Measurements from ENCODE around the gene MEOX2. TPM values are rescaled to one million over a fixed set of nuclear protein-coding genes. Genes with fewer than 3 reads are reported as not detected.

Gene MEOX2
- total RNA-seq, 1 experiment from 2014 or later, result 0.22 TPM

DNA sequence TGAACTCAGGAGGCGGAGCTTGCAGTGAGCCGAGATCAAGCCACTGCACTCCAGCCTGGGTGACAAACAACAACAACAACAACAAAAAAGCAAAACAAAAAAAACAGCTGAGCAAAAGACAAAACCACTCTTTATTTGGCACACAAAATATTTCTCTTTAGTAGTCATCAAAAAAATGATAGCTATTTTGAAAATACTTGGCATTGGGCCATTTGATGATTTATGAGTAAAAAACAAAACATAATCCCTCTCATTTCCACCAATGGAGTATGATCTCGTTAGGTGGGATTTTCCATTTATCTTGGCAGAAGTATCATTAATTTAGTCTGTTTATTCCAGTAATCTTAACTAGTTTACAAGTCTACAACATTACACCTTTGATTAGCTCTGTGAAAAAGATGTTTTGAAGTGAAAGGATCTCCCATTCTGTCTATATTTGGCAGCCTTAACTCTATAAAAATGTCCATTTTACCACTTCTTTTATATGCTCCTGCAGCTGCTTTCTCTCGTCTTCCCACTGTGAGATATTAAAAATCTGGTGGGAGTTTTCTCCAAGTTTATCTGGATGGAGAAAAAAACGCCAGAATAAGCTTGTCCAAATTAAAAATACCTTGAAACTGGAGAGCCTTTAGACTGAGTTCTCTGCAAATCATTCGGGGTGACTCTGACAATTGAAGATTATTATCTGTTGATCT is 65.8 kb downstream of the MEOX2 start:
- no peak overlapping the region for H3K4me2 ChIP-seq
- DNase-seq, result no peak
- H3K27me3 ChIP-seq (ENCODE audit: insufficient read depth, low read depth), result no peaks in the 10 kb centered on the region
- ChIA-PET CTCF (no interaction called here), POLR2A (ENCODE audit: unreplicated experiment) (interaction anchor here (0.7 kb wide), 2 partner anchors 11 to 509 kb away, joined by 3 to 4 read pairs; no protein-coding TSS in a partner anchor)
- no peaks in the 10 kb centered on the region for H3K9me3 ChIP-seq (ENCODE audit: insufficient read depth, low read depth)
- no TSS peak for BruUV-seq (replicated peaks)
- H3K4me3 ChIP-seq, result no peak overlapping the region
- H3K27ac ChIP-seq, result no peak overlapping the region
- no peaks in the 10 kb centered on the region for H3K9me2 ChIP-seq (ENCODE audit: insufficient read depth)
- H3K79me2 ChIP-seq (ENCODE audit: low read depth), result no peaks in the 10 kb centered on the region
- H2AFZ ChIP-seq, result no peak overlapping the region
- H4K20me1 ChIP-seq (ENCODE audit: insufficient read depth), result no peaks in the 10 kb centered on the region
- TF ChIP-seq EZH2 (IDR thresholded peaks at IDR 0.05; ENCODE audit: low read depth), result no peak
- TF ChIP-seq, protein P1, sequence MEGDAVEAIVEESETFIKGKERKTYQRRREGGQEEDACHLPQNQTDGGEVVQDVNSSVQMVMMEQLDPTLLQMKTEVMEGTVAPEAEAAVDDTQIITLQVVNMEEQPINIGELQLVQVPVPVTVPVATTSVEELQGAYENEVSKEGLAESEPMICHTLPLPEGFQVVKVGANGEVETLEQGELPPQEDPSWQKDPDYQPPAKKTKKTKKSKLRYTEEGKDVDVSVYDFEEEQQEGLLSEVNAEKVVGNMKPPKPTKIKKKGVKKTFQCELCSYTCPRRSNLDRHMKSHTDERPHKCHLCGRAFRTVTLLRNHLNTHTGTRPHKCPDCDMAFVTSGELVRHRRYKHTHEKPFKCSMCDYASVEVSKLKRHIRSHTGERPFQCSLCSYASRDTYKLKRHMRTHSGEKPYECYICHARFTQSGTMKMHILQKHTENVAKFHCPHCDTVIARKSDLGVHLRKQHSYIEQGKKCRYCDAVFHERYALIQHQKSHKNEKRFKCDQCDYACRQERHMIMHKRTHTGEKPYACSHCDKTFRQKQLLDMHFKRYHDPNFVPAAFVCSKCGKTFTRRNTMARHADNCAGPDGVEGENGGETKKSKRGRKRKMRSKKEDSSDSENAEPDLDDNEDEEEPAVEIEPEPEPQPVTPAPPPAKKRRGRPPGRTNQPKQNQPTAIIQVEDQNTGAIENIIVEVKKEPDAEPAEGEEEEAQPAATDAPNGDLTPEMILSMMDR (conservative IDR thresholded peaks at IDR 0.05), result no peak
- H3F3A ChIP-seq (ENCODE audit: insufficient read depth, low read depth), result no peaks in the 10 kb centered on the region
- H3K4me1 ChIP-seq (replicated peaks; ENCODE audit: insufficient read depth), result no peaks in the 10 kb centered on the region
- H3K36me3 ChIP-seq (ENCODE audit: low read depth), result no peaks in the 10 kb centered on the region
- intact Hi-C loops (cut with micrococcal nuclease; ENCODE audit: unreplicated experiment), result no loop called here

DNA sequence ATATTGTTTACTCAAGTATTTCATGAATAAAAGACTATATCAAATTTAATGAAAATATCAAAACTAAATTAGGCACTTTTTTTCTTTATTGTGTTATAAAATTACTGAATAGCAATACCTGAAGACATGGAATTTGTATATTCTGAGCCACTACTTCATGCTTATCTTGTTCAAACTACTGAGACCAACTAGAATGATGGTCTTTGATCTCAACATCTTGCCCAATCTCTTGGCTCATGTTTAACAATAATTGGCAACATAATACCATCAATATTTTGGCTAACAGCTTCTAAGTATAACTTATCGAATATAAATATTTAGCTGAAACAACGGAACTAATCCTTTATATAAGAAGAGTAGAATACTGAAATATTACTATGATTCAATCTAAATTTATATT is 68.2 kb downstream of the MEOX2 start:
- CTCF ChIA-PET, result no interaction called here
- POLR2A ChIA-PET (ENCODE audit: unreplicated experiment), result no interaction called here
- Histone ChIP-seq H4K20me1 (ENCODE audit: insufficient read depth) (no peaks in the 10 kb centered on the region), H3K4me2 (no peak overlapping the region), H3K4me3 (no peak overlapping the region), H3K36me3 (ENCODE audit: low read depth) (no peaks in the 10 kb centered on the region), H3K27me3 (ENCODE audit: insufficient read depth, low read depth) (no peaks in the 10 kb centered on the region), H3K27ac (no peak overlapping the region), H3F3A (ENCODE audit: insufficient read depth, low read depth) (no peaks in the 10 kb centered on the region), H2AFZ (no peak overlapping the region), H3K4me1 (replicated peaks; ENCODE audit: insufficient read depth) (no peaks in the 10 kb centered on the region), H3K9me2 (ENCODE audit: insufficient read depth) (no peaks in the 10 kb centered on the region), H3K9me3 (ENCODE audit: insufficient read depth, low read depth) (no peaks in the 10 kb centered on the region), H3K79me2 (ENCODE audit: low read depth) (no peaks in the 10 kb centered on the region)
- no peak for DNase-seq
- no TSS peak for BruUV-seq (replicated peaks)
- TF ChIP-seq EZH2 (IDR thresholded peaks at IDR 0.05; ENCODE audit: low read depth), result no peak
- TF ChIP-seq, protein P1 (conservative IDR thresholded peaks at IDR 0.05), result no peak
- intact Hi-C loops (cut with micrococcal nuclease; ENCODE audit: unreplicated experiment), result no loop called here

DNA sequence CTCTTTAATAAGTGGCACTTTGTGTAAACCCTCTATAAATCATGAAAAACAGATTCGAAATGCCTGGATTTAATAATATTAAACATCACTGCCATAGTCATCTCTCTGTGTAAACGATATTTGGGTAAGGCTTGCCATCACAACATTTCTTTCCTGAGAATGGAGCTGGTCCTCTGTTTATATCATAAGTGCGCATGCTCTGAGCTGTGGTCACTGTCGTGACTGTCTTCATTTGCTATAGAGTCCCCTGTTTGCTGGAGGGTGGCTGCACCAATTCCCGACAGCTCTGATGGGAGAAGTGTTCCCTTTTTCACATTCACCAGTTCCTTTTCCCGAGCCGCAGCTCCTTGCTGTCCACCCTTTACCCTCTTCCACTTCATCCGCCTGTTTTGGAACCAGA is 74.3 kb downstream of the MEOX2 start:
- no peak for DNase-seq
- Histone ChIP-seq H3K36me3 (ENCODE audit: low read depth) (no peaks in the 10 kb centered on the region), H3K27me3 (ENCODE audit: insufficient read depth, low read depth) (no peaks in the 10 kb centered on the region), H3K9me2 (ENCODE audit: insufficient read depth) (no peaks in the 10 kb centered on the region), H2AFZ (no peak overlapping the region), H3F3A (ENCODE audit: insufficient read depth, low read depth) (no peaks in the 10 kb centered on the region), H3K4me3 (no peak overlapping the region), H3K4me1 (replicated peaks; ENCODE audit: insufficient read depth) (no peaks in the 10 kb centered on the region), H3K79me2 (ENCODE audit: low read depth) (no peaks in the 10 kb centered on the region), H4K20me1 (ENCODE audit: insufficient read depth) (no peaks in the 10 kb centered on the region), H3K4me2 (no peak overlapping the region), H3K9me3 (ENCODE audit: insufficient read depth, low read depth) (no peaks in the 10 kb centered on the region), H3K27ac (no peak overlapping the region)
- TF ChIP-seq, protein P1 (conservative IDR thresholded peaks at IDR 0.05), result no peak
- TF ChIP-seq EZH2 (IDR thresholded peaks at IDR 0.05; ENCODE audit: low read depth), result no peak
- POLR2A ChIA-PET (ENCODE audit: unreplicated experiment), result no interaction called here
- BruUV-seq (replicated peaks), result no TSS peak
- CTCF ChIA-PET, result no interaction called here
- intact Hi-C loops (cut with micrococcal nuclease; ENCODE audit: unreplicated experiment), result loop anchor here (5.0 kb wide), 1 partner anchor 35 kb away; no protein-coding TSS in a partner anchor
